LNCAP (cell line): ENCODE data around the gene ZNF69.

ENCODE experiments used
- TF ChIP-seq, protein P1 (sequence below): fragments of 450-650 bp; IDR thresholded peaks from 2 replicates; pipeline ENCODE4 v1.5.1; 2017; ENCODE audit warnings: mild to moderate bottlenecking

The ZNF69 gene

GRCh38 chr19:11887611-11888531 lies at the start of gene ZNF69:
Gene ZNF69, plus strand, starts transcription at chr19:11887782. Its CDS starts 142 bp downstream, at chr19:11887924.
- TF ChIP-seq, protein P1, sequence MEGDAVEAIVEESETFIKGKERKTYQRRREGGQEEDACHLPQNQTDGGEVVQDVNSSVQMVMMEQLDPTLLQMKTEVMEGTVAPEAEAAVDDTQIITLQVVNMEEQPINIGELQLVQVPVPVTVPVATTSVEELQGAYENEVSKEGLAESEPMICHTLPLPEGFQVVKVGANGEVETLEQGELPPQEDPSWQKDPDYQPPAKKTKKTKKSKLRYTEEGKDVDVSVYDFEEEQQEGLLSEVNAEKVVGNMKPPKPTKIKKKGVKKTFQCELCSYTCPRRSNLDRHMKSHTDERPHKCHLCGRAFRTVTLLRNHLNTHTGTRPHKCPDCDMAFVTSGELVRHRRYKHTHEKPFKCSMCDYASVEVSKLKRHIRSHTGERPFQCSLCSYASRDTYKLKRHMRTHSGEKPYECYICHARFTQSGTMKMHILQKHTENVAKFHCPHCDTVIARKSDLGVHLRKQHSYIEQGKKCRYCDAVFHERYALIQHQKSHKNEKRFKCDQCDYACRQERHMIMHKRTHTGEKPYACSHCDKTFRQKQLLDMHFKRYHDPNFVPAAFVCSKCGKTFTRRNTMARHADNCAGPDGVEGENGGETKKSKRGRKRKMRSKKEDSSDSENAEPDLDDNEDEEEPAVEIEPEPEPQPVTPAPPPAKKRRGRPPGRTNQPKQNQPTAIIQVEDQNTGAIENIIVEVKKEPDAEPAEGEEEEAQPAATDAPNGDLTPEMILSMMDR: no peak

- TF ChIP-seq, protein P1: no peak
These were observed 43.9 kb upstream of the ZNF69 start for GRCh38 chr19:11843722-11844121.

DNA sequence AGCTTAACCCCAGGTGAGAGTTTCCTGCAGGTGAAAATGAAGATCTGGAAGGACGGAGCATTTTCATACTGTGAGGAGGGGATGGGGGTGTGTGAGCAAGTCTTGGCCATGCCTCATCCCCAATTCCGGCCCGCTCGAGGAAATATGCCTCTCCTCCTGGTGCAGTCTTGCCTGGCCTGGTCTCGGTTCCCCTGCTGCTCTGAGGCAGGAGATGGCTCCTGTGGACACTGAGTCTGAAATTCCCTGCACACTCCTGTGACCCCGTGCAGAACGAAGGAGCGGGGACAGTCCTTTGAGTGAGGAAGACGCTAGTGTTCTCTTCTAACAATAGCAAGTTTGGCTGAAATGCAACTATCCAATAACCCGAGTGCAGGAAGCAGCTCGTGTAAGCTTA lies 39.4 kb upstream of the ZNF69 start:
- TF ChIP-seq, protein P1: no peak

GRCh38 chr19:11848594-11849469 lies 38.8 kb upstream of the ZNF69 start, which contains the start of gene ZNF439:
Gene ZNF439, plus strand, starts transcription at chr19:11848726. Its CDS starts 142 bp downstream, at chr19:11848868.
- TF ChIP-seq, protein P1: no peak

- TF ChIP-seq, protein P1: no peak
These were observed 34.2 kb upstream of the ZNF69 start for GRCh38 chr19:11853358-11853757.

GRCh38 chr19:11856596-11857250 lies 30.9 kb upstream of the ZNF69 start:
- TF ChIP-seq, protein P1: no peak

DNA sequence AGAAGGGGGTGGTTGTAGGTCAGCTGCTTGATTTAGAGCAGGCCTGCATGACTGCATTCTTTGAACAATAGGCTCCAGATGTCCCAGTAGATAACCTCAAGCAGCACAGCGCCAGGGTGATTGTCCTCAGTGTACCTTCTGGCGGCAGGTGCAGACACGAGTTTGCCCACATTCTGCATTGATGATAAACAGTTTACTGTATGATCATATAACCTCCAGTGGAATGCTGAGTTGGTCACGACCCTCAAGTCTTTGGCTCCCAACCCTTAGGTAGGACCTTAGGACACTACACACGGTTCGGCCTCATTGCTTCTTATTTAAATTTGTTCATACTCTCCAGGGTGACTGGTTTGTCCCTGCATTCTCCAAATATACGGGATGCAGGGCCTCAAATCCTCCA lies 26.9 kb upstream of the ZNF69 start:
- TF ChIP-seq, protein P1: no peak
